CD4-positive, CD25-positive, alpha-beta regulatory T cell (primary cell): ENCODE measurements around the gene SPPL3. TPM values are rescaled to one million over a fixed set of nuclear protein-coding genes. Genes with fewer than 3 reads are reported as not detected.

ENCODE experiments used
- ATAC-seq, 2 donors: fragments of 150-1000 bp; cut with Tn5 transposase; one replicate each; pipeline ENCODE4 v1.10.0; 2021; ENCODE audit warnings: low read depth in 2 of 2, moderate number of reproducible peaks in 2 of 2, moderate library complexity in 1 of 2
- DNase-seq, 3 donors: peaks; one replicate each; pipeline versions ENCODE4 v3.0.0 to v3.0.0-alpha.2; 2012 to 2022; ENCODE audit warnings: mixed read lengths in 1 of 3
- H3K27ac ChIP-seq: one replicate; pipeline ENCODE4 v1.7.0; 2013; ENCODE audit warnings: mild to moderate bottlenecking, low read length; ENCODE audit not compliant: insufficient read depth, poor library complexity, severe bottlenecking
- H3K27me3 ChIP-seq: one replicate; pipeline ENCODE4 v1.7.0; 2013; ENCODE audit warnings: low read length; ENCODE audit not compliant: control insufficient read depth, insufficient read depth
- H3K36me3 ChIP-seq: one replicate; pipeline ENCODE4 v1.7.0; 2013; ENCODE audit warnings: mild to moderate bottlenecking, low read length, moderate library complexity; ENCODE audit not compliant: control insufficient read depth, insufficient read depth
- H3K4me1 ChIP-seq: 2 replicates; pipeline ENCODE4 v1.7.0; 2013; ENCODE audit warnings: mild to moderate bottlenecking, low read length; ENCODE audit not compliant: insufficient read depth, control insufficient read depth, poor library complexity, severe bottlenecking
- H3K4me3 ChIP-seq: one replicate; pipeline ENCODE4 v1.7.0; 2013; ENCODE audit warnings: low read depth, mild to moderate bottlenecking, low read length, moderate library complexity
- H3K9me3 ChIP-seq, 2 experiments: 1 replicate in 1 of 2; 2 replicates in 1 of 2; pipeline ENCODE4 v1.7.0; 2013; ENCODE audit warnings: low read length in 2 of 2, mild to moderate bottlenecking in 1 of 2, moderate library complexity in 1 of 2; ENCODE audit not compliant: control insufficient read depth in 2 of 2
- H3K27ac Mint-ChIP-seq, 3 donors: one replicate each; pipeline ENCODE4 v1.8.0; 2020 to 2022; ENCODE audit warnings: mild to moderate bottlenecking in 3 of 3, mixed read lengths in 3 of 3, moderate library complexity in 2 of 3
- H3K27me3 Mint-ChIP-seq: one replicate; pipeline ENCODE4 v1.8.0; 2022; ENCODE audit warnings: mild to moderate bottlenecking, mixed read lengths
- H3K36me3 Mint-ChIP-seq: one replicate; pipeline ENCODE4 v1.8.0; 2020; ENCODE audit warnings: mixed read lengths
- H3K4me1 Mint-ChIP-seq, 4 donors: one replicate each; pipeline ENCODE4 v1.8.0; 2020 to 2022; ENCODE audit warnings: mixed read lengths in 4 of 4, mild to moderate bottlenecking in 1 of 4
- H3K4me3 Mint-ChIP-seq, 4 donors: one replicate each; pipeline ENCODE4 v1.8.0; 2020 to 2022; ENCODE audit warnings: mild to moderate bottlenecking in 4 of 4, mixed read lengths in 4 of 4, moderate library complexity in 3 of 4
- H3K9me3 Mint-ChIP-seq, 7 donors: one replicate each; pipeline ENCODE4 v1.8.0; 2020 to 2022; ENCODE audit warnings: mixed read lengths in 7 of 7, mild to moderate bottlenecking in 3 of 7, moderate library complexity in 2 of 7
- polyA plus RNA-seq, 4 donors: library from polyadenylated mRNA; unstranded; fragments of 300-500 nt; fragmentation: Illumina TruSeq; gene quantifications; one replicate each; pipeline ENCODE4 v1.2.3, GENCODE V29; 2021
- total RNA-seq: library from RNA; stranded (reverse); gene quantifications from one replicate; pipeline ENCODE4 v1.2.3, GENCODE V29; 2022

SPPL3 gene
- total and polyA plus RNA-seq, 5 donors from 2014 or later, result 15.5 to 46.7 (median 24.0) TPM

DNA sequence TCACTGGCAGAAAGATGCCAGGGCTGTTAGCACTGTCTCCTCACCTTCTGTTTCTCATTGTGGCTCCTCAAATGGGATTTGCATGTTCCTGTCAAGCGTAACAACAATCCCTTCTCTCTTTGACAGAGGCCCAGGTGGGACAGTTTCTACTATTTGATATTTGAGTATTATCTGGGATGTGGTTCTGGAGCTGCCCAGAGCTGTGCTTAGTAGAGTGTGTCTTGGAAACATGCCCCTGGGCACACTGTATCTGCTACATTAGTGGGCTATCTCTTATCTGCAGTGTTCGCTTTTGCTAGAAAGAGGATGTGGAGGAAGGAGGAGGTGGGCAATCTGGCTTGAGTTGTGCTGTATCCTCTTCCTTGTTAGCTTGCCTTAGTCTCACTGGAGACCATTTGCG is 182.3 kb downstream of the SPPL3 start:
- peaks cover 0 to 5% (median 0%) of the 10 kb centered on the region in 7 donors for H3K9me3 Mint-ChIP-seq
- no peak overlapping the region for H3K4me3 Mint-ChIP-seq
- Histone ChIP-seq H3K4me1 (peaks cover 13% of the 10 kb centered on the region), H3K27me3 (no peaks in the 10 kb centered on the region), H3K27ac (no peak overlapping the region), H3K4me3 (no peak overlapping the region), H3K36me3 (peaks cover 46% of the 10 kb centered on the region), H3K9me3 (no peaks in the 10 kb centered on the region)
- no peak for ATAC-seq
- no peak overlapping the region for H3K27ac Mint-ChIP-seq
- H3K4me1 Mint-ChIP-seq, result peaks cover 0 to 34% (median 27%) of the 10 kb centered on the region in 4 donors
- no peaks in the 10 kb centered on the region for H3K27me3 Mint-ChIP-seq
- no peak for DNase-seq
- peaks cover 34% of the 10 kb centered on the region for H3K36me3 Mint-ChIP-seq

GRCh38 chr12:120720987-120721801 is 183.0 kb downstream of the SPPL3 start:
- Mint-ChIP-seq H3K27me3 (no peaks in the 10 kb centered on the region), H3K27ac (no peak overlapping the region), H3K4me3 (no peak overlapping the region), H3K4me1 (peaks cover 0 to 27% (median 22%) of the 10 kb centered on the region in 4 donors), H3K36me3 (peaks cover 41% of the 10 kb centered on the region), H3K9me3 (peaks cover 0 to 5% (median 0%) of the 10 kb centered on the region in 7 donors)
- H3K9me3 ChIP-seq, result no peaks in the 10 kb centered on the region
- H3K27ac ChIP-seq, result no peak overlapping the region
- DNase-seq (no peak), ATAC-seq (no peak)
- H3K36me3 ChIP-seq, result peaks cover 53% of the 10 kb centered on the region
- H3K4me3 ChIP-seq, result no peak overlapping the region
- no peaks in the 10 kb centered on the region for H3K27me3 ChIP-seq
- H3K4me1 ChIP-seq, result peaks cover 8% of the 10 kb centered on the region

- no peaks in the 10 kb centered on the region for H3K9me3 ChIP-seq
- peaks cover 0 to 22% (median 19%) of the 10 kb centered on the region in 4 donors for H3K4me1 Mint-ChIP-seq
- H3K36me3 Mint-ChIP-seq, result peaks cover 43% of the 10 kb centered on the region
- H3K27ac ChIP-seq, result no peak overlapping the region
- H3K4me1 ChIP-seq, result peaks cover 4% of the 10 kb centered on the region
- no peak overlapping the region for H3K4me3 Mint-ChIP-seq
- H3K27ac Mint-ChIP-seq, result peak overlapping the region in 1 of 3 donors; percentile 31
- ATAC-seq (no peak), DNase-seq (no peak)
- peaks cover 59% of the 10 kb centered on the region for H3K36me3 ChIP-seq
- peaks cover 0 to 5% (median 0%) of the 10 kb centered on the region in 7 donors for H3K9me3 Mint-ChIP-seq
- no peak overlapping the region for H3K4me3 ChIP-seq
- no peaks in the 10 kb centered on the region for H3K27me3 Mint-ChIP-seq
- no peaks in the 10 kb centered on the region for H3K27me3 ChIP-seq
Measured at GRCh38 chr12:120720234-120720986, 183.7 kb downstream of the SPPL3 start.

DNA sequence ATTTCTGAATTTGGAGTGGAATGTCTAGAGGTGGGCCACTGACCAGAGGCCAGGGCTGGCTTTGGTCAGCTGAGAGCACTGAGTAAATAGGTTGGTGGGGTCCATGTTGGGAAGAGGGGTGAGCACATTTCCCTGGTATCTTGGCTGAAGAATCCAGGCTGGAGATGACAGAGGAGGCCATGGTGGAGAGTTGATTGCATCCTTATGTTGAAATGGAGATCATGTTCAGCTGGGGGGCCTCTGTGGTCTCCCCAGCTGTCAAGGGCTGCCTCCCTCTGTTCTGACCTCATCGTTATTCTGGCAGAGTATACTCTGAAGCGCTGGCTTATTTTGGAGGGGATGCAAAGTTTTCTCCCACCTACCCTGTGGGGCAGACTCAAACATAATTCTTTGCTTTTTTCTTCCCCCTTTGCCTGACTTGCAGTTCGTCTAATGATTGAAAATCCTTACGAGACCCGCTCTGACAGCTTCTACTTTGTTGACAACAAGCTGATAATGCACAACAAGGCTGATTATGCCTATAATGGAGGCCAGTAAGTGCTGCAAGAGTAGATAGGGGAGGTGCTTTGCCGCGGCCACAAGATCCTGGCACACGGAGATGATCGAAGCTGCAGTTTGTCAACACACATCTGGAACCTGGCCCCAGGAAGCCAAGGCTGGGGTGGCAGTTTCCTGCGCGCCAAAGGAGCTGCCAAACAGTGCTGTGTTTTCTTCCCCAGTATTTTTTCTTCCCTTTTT is 184.5 kb downstream of the SPPL3 start:
- no peak for ATAC-seq
- DNase-seq, result no peak
- Mint-ChIP-seq H3K27ac (peak overlapping the region in 2 of 3 donors; percentile 31 to 66), H3K36me3 (peaks cover 44% of the 10 kb centered on the region), H3K27me3 (no peaks in the 10 kb centered on the region), H3K9me3 (peaks cover 0 to 2% (median 0%) of the 10 kb centered on the region in 7 donors), H3K4me1 (peaks cover 0 to 15% (median 12%) of the 10 kb centered on the region in 4 donors), H3K4me3 (peak overlapping the region in 1 of 4 donors; percentile 80)
- no peaks in the 10 kb centered on the region for H3K27me3 ChIP-seq
- no peak overlapping the region for H3K4me3 ChIP-seq
- no peaks in the 10 kb centered on the region for H3K4me1 ChIP-seq
- no peak overlapping the region for H3K27ac ChIP-seq
- no peaks in the 10 kb centered on the region for H3K9me3 ChIP-seq
- peaks cover 63% of the 10 kb centered on the region for H3K36me3 ChIP-seq

DNA sequence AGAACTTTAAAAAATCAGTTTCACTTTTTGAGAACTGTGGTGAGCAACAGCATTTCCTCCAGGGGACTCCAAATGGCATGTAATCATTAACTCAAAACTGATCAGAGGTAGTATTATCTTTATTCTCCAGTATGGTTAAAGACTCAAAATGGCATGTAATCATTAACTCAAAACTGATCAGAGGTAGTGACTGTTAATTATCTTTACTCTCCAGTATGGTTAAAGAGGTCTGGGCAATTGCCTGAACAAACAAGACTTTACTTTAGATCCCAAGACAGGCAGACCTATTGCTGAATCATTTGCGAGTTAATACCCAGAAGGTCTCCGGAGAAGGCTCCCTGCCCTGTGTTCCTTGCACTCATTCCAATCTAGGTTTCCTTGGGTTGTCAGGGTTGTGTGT is 185.1 kb downstream of the SPPL3 start:
- no peak overlapping the region for H3K27ac Mint-ChIP-seq
- Histone ChIP-seq H3K9me3 (no peaks in the 10 kb centered on the region), H3K27me3 (no peaks in the 10 kb centered on the region), H3K4me1 (peaks cover under 1% of the 10 kb centered on the region), H3K4me3 (no peak overlapping the region), H3K36me3 (peaks cover 66% of the 10 kb centered on the region), H3K27ac (no peak overlapping the region)
- H3K27me3 Mint-ChIP-seq, result no peaks in the 10 kb centered on the region
- peak overlapping the region in 1 of 4 donors; percentile 80 for H3K4me3 Mint-ChIP-seq
- DNase-seq (peak in 1 of 3 donors; percentile 37), ATAC-seq (no peak)
- H3K4me1 Mint-ChIP-seq, result peaks cover under 1 to 13% (median 11%) of the 10 kb centered on the region in 4 donors
- H3K36me3 Mint-ChIP-seq, result peaks cover 47% of the 10 kb centered on the region
- H3K9me3 Mint-ChIP-seq, result peaks cover 0 to 2% (median 0%) of the 10 kb centered on the region in 7 donors

DNA sequence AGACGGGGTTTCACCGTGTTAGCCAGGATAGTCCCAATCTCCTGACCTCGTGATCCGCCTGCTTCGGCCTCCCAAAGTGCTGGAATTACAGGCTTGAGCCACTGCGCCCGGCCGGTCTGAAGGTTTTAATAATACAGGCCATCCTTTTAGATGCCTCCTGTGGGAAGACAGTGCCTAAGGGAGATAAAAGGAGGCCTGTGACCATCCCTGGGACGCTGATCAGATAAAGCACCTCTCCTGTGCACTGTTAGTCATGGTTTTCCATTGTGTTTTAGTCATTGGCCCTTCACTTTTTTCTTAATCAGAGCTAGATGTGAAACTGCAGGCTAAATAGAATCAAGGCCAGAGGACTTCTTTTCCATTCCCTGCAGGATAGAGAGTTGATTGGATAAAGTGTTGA is 186.1 kb downstream of the SPPL3 start:
- H3K27ac Mint-ChIP-seq, result no peak overlapping the region
- Histone ChIP-seq H3K4me1 (peaks cover 7% of the 10 kb centered on the region), H3K27me3 (no peaks in the 10 kb centered on the region), H3K36me3 (peaks cover 68% of the 10 kb centered on the region), H3K9me3 (no peaks in the 10 kb centered on the region), H3K4me3 (no peak overlapping the region), H3K27ac (no peak overlapping the region)
- no peaks in the 10 kb centered on the region for H3K27me3 Mint-ChIP-seq
- DNase-seq (no peak), ATAC-seq (no peak)
- H3K4me3 Mint-ChIP-seq, result peak overlapping the region in 1 of 4 donors; percentile 2
- peaks cover 50% of the 10 kb centered on the region for H3K36me3 Mint-ChIP-seq
- H3K9me3 Mint-ChIP-seq, result peaks cover 0 to 2% (median 0%) of the 10 kb centered on the region in 7 donors
- peaks cover 5 to 19% (median 18%) of the 10 kb centered on the region in 4 donors for H3K4me1 Mint-ChIP-seq

DNA sequence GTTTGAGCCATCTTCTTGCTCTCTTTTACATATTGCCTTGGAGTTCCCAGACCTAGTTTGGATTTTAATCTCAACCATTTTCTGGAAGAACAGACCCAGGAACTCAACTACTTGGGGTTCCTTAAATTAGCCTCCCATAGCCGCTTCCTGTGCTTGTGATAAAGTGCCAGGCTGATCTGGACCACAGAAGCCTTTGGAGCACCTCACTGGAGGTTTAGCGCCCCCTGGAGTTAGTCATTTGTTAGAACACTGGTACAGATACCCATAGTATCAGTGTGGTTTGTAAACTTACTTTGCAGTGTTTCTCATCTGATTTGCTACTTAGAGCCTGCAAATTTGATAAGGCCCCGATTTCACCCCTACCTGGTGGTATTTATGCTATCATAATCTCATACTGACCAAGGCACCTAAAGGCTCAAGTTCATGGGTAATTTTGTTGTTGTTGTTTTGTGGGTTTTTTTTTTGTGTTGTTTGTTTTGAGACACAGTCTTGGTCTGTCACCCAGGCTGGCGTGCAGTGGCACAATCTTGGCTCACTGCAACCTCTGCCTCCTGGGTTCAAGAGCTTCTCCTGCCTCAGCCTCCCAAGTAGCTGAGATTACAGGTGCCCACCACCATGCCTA is 190.2 kb downstream of the SPPL3 start:
- DNase-seq (peak; percentile 69 to 88 (median 79)), ATAC-seq (peak; percentile 73 to 77)
- peaks cover 26% of the 10 kb centered on the region for H3K36me3 Mint-ChIP-seq
- peak overlapping the region; percentile 48 to 86 (median 56) for H3K27ac Mint-ChIP-seq
- no peaks in the 10 kb centered on the region for H3K9me3 Mint-ChIP-seq
- H3K36me3 ChIP-seq, result peaks cover 36% of the 10 kb centered on the region
- H3K27me3 ChIP-seq, result no peaks in the 10 kb centered on the region
- H3K9me3 ChIP-seq, result no peaks in the 10 kb centered on the region
- no peak overlapping the region for H3K4me3 ChIP-seq
- H3K4me3 Mint-ChIP-seq, result peak overlapping the region; percentile 53 to 91 (median 72)
- H3K4me1 ChIP-seq, result peaks cover 26% of the 10 kb centered on the region
- no peak overlapping the region for H3K27ac ChIP-seq
- H3K27me3 Mint-ChIP-seq, result no peaks in the 10 kb centered on the region
- H3K4me1 Mint-ChIP-seq, result peaks cover 18 to 43% (median 33%) of the 10 kb centered on the region in 4 donors
